Fibroblast of skin of left biceps (primary cell): ENCODE measurements around the gene NDUFA8.
"Not testable (repeated sequence)": the region's sequence is repeated elsewhere in the genome, so short reads cannot be mapped to it uniquely, and the experiment has no call there.

Experiments
- DNase-seq, 2 experiments: peaks; one replicate each; pipeline ENCODE4 v3.0.0-alpha.2; 2013; ENCODE audit warnings: low read depth in 2 of 2

The NDUFA8 gene

GRCh38 chr9:122121391-122121790, 38.2 kb downstream of the NDUFA8 start:
- no peak for DNase-seq

- DNase-seq, result no peak
These were observed 39.1 kb downstream of the NDUFA8 start for GRCh38 chr9:122120316-122121071.

DNA sequence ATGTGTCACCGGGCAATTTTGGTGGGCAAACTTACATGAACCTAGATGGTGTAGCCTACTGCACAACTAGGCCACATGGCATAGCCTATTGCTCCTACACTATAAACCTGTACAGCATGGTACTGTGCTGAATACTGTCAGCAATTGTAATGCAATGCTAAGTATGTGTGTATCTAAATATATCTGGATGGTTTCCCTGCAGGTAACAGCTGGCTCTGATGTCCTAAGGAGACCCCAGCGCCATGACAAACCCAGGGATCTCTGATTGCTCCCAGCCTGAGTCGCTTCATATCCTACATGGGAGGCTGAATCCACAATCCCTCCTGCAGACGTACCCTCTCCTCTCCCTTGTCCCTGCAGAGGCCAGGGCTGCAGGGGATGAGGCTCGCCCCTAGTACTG, 39.9 kb downstream of the NDUFA8 start:
- no peak for DNase-seq

DNA sequence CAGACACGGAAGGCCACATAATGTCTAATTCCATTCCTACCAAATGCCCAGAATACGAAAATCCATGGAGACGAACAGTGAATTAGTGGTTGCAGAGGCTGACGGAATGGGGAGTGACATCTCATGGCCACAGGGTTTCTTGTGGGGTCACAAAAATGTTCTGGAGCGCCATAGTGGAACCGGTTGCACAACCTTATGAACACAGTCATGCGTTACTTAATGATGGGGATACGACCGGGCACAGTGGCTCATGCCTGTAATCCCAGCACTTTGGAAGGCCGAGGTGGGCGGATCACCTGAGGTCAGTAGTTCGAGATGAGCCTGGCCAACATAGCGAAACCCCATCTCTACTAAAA, 40.4 kb downstream of the NDUFA8 start:
- DNase-seq, result no peak

GRCh38 chr9:122118343-122119165, 41.0 kb downstream of the NDUFA8 start:
- DNase-seq, result no peak

GRCh38 chr9:122117241-122117640, 42.3 kb downstream of the NDUFA8 start:
- DNase-seq, result not testable (repeated sequence)

- no peak for DNase-seq
These were observed 43.0 kb downstream of the NDUFA8 start for GRCh38 chr9:122116448-122117173.

DNA sequence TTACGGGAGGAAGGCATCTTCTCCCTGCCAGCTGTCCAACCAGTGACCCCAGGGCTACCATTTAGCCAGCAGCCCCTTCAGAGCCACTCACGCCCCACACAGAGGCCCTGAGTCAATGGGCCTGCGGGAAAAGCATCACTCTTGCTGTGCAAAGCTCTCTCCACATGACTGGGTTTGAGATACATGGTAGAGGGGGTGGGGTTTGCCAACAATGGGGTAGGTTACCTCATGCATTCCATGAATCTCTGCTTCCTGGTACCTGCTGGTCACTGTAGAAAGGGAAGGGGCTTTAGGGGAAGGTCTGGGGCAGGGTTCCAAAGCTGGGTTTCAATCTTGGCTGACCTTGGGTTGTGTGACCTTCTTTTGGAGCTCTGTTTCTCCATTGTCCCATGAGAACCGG, 43.5 kb downstream of the NDUFA8 start:
- no peak for DNase-seq

- DNase-seq, result no peak
These were observed 44.2 kb downstream of the NDUFA8 start for GRCh38 chr9:122115176-122116035.

DNA sequence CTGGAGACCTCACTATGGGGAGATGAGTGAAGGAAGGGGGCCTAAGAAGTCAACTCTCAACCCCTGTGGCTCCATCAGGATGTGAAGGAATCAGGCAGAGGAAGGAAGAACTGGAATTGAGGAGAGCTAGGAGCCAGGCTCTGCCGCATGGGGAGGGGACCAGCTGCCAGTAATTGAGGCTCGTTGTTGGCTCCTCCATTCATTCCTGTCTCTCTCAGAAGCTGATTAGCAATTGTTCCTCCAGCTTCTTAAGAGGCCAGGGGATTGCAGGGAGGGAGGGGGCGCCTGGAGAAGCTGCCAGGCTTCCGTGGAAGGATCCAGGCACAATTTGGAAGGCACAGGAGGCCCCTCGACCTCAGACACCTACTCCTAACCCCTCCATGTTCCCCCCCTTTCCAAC, 46.0 kb downstream of the NDUFA8 start:
- DNase-seq, result no peak

DNA sequence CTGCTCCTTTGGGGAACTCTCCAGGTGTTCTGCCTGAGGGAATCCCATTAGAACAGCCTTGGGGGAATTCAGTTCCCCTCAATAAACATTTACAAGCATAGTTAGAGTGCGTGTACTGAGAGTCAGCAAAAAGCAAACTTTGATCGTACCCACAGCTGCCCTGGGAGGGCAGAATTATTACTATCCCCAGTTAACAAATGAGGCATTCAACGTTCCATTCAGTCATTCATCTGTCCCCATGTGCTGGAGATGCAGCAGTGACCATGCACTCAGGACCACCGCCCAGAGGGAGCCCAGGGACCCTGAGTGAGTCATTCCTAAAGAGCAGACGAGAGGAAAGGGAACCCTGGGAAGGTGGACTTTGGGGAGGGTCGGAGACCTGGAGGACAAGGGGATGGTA, 47.3 kb downstream of the NDUFA8 start:
- no peak for DNase-seq

DNA sequence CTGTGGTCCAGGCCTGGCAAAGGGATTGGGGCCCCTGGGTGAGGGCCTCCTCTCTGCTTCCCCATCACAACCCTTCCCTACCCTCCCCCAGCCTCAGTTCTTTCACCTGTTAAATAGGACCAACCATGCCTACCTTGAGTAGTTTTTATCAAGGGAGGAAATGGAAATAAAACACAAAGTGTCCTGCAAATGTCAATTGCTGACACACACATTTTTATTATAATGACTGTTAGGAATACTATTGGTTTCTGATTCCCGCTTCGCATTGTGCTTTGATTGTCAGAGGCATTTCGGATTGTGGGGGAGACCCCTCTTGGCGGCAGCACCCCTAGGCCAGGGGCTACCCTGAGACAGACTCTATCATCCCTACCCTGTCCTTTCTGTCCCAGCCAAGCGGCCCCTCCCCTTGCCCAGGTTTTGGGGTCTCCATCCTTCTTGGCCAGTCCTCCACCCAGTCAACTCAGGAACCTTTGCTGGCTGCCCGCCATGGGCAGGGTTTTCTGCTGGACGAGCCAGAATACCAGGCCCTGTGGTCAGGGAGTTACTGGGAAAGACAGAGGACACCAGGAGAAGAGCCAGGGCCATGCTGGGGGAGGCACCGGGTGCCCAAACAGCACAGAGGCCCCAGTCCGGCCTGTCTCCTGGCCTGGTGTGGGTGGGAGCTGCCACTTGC, 48.0 kb downstream of the NDUFA8 start:
- no peak for DNase-seq

- no peak for DNase-seq
These were observed 49.3 kb downstream of the NDUFA8 start for GRCh38 chr9:122110100-122110833.

DNA sequence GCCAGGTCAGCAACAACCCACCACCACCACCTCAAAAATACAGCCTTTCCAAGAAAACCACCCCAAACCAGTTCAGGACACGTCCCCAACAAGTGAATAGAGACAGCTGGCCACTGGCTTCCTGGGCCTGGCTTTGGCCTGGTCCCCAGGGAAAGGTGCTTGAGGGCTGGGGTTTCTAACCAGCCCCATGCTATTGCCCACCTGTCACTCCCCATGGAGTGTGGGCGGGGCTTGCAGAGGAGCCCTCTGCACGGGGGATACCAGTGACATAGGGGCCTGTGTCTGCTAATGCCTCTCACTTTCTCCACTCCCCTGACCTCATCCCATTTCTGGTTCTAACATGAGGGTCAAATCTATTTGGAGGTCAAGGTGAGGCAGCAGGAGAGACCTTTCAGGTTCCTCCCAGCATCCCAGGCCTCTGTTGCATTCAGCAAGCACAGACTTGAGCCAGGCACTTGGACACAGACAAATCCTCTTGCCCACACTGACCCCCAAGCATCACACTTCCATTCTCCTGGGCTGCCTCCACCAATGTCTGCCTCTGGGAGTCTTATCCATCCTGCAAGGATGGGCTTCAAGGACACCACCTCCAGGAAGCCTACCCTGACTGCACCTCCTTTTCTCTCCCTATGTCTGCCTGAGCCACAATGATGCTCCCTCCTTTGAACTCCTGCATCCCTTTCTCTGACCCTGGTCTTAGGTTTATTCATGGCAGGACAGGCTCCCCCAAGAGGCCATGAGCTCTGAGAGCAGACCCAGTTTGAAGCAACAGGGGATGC, 50.4 kb downstream of the NDUFA8 start:
- no peak for DNase-seq

DNA sequence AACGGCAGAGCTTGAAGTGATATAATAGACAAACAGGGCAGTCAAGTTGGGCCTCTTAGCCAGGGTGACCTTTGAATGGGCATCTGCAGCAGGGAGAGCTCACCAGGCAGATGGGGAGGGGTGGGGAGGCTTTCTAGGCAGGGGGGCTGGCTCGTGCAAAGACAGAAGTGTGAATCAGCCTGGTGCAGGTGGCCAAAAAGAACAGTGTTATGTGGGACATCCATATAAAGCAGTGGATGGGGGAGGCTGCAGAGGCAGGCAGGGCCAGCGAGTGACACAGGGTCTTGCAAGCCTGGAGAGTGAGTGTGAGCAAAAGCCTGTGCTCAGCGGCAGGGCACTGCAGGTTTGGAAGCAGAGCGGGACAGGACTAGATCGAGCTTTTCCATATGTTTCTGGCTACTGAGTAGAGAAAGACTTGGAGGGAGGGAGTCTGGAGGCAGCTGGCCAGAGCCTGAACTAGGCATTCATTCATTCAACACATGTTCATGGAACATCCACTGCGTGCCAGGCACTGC, 52.2 kb downstream of the NDUFA8 start:
- DNase-seq, result no peak

DNA sequence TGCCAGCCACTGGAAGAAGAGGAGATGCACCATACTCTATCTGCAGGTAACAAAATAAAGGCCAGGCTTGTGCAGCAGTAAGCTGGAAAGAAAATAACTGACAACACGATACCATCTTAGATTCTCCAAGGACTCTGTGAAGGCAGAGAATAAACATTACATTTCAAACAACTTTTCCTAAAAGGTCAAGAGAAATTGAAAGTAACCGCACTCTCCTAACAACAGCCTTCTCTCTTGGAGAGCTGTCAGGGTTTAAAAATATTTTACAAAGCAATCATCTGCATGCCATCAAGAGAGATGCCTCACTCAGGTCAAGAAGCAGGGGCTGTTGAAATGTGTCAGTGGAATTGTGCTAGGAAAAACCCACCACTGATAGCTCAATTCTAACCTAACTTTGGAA, 53.0 kb downstream of the NDUFA8 start:
- no peak for DNase-seq

- DNase-seq, result no peak
These were observed 55.6 kb downstream of the NDUFA8 start for GRCh38 chr9:122103985-122104384.

- no peak for DNase-seq
These were observed 57.4 kb downstream of the NDUFA8 start for GRCh38 chr9:122102156-122102555.

DNA sequence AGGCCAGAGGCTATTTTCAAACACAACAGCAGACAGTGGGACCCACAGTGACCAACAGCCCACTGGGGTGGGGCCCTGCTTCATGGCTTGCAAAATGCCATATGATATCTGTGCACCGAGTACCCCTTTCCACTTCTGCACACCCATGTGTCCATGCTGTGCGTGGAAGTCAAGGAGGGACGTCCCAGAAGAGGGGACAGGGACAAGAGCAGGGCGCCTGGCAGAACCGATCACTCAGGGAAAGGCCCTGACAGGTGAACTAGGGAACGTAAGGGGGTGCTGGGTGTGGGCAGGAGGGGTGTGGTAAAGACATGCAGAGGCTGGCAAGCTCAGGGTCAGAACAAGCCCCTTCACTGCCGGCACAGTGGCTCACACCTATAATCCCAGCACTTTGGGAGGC, 58.8 kb downstream of the NDUFA8 start:
- DNase-seq, result no peak
